Measurements from ENCODE around the gene SRGAP3.

GRCh38 chr3:9276761-9277370, 27.4 kb upstream of the SRGAP3 start:
- TF ChIP-seq CTCF (IDR thresholded peaks at IDR 0.05): no peak
- no peak for TF ChIP-seq ZFX (IDR thresholded peaks at IDR 0.05; ENCODE audit: borderline replicate concordance)
